DOHH2 (cell line): ENCODE results near the gene CRIP3.
A peak's percentile ranks its signal among the peaks of the same experiment; 100 is the strongest.

Experiments
- H3F3A ChIP-seq: fragments of 200-600 bp; sonication (generic), shearing (Covaris generic); 2 replicates; pipeline ENCODE4 v1.6.0; 2016; ENCODE audit warnings: antibody characterized with exemption, mild to moderate bottlenecking; ENCODE audit not compliant: control insufficient read depth, insufficient read depth
- H3K27ac ChIP-seq: fragments of 200-600 bp; sonication (generic); 2 replicates; pipeline ENCODE4 v1.5.1; 2014; ENCODE audit warnings: low read depth, mild to moderate bottlenecking, low read length, moderate library complexity
- H3K27me3 ChIP-seq: fragments of 200-600 bp; sonication (generic); 2 replicates; pipeline ENCODE4 v1.6.1; 2014; ENCODE audit warnings: mild to moderate bottlenecking, low read length, mixed read lengths; ENCODE audit not compliant: control insufficient read depth
- H3K36me3 ChIP-seq: fragments of 200-600 bp; sonication (generic); 2 replicates; pipeline ENCODE4 v1.6.1; 2014; ENCODE audit warnings: mild to moderate bottlenecking, low read length, moderate library complexity, mixed read lengths; ENCODE audit not compliant: control insufficient read depth
- H3K4me1 ChIP-seq: fragments of 200-600 bp; sonication (generic); 2 replicates; pipeline ENCODE4 v1.6.1; 2014; ENCODE audit warnings: mild to moderate bottlenecking, low read length, mixed read lengths; ENCODE audit not compliant: control insufficient read depth
- H3K4me2 ChIP-seq: fragments of 200-600 bp; sonication (generic); 2 replicates; pipeline ENCODE4 v1.6.0; 2014; ENCODE audit warnings: mild to moderate bottlenecking, low read length, moderate library complexity
- H3K4me3 ChIP-seq: fragments of 200-600 bp; sonication (generic); 2 replicates; pipeline ENCODE4 v1.5.1; 2014; ENCODE audit warnings: mild to moderate bottlenecking, low read length, mixed read lengths
- H3K79me2 ChIP-seq: fragments of 200-600 bp; sonication (generic); 2 replicates; pipeline ENCODE4 v1.6.1; 2014; ENCODE audit warnings: mild to moderate bottlenecking, low read length, mixed read lengths; ENCODE audit not compliant: control insufficient read depth
- H3K9me2 ChIP-seq: fragments of 200-600 bp; sonication (generic); replicated peaks from 2 replicates; pipeline ENCODE4 v1.6.1; 2014; ENCODE audit warnings: mild to moderate bottlenecking, low read length, mixed read lengths; ENCODE audit not compliant: control insufficient read depth
- H3K9me3 ChIP-seq: fragments of 200-600 bp; sonication (generic); 2 replicates; pipeline ENCODE4 v1.6.1; 2014; ENCODE audit warnings: antibody characterized with exemption, low read length, mixed read lengths; ENCODE audit not compliant: control insufficient read depth, insufficient read depth
- H4K20me1 ChIP-seq: fragments of 200-600 bp; sonication (generic); 2 replicates; pipeline ENCODE4 v1.6.0; 2014; ENCODE audit warnings: low read depth, mild to moderate bottlenecking, antibody characterized with exemption, low read length, moderate library complexity; ENCODE audit not compliant: control insufficient read depth, insufficient read depth
- EZH2phosphoT487 ChIP-seq: fragments of 200-600 bp; sonication (generic); IDR thresholded peaks from 2 replicates; pipeline ENCODE4 v1.6.1; 2017; ENCODE audit warnings: borderline replicate concordance, mild to moderate bottlenecking, antibody characterized with exemption, low read length, moderate library complexity, mixed read lengths
- TF ChIP-seq, protein P1 (sequence below): fragments of 200-600 bp; sonication (generic); IDR thresholded peaks from one replicate; pipeline ENCODE4 v1.5.1; 2014; ENCODE audit warnings: antibody characterized with exemption, mild to moderate bottlenecking, low read depth, low read length; ENCODE audit not compliant: poor library complexity, severe bottlenecking

CRIP3 gene

GRCh38 chr6:43271944-43272343 lies 36.7 kb downstream of the CRIP3 start:
- Histone ChIP-seq H3F3A (peaks cover 26% of the 10 kb centered on the region), H3K27ac (peak overlapping the region; percentile 78), H3K36me3 (no peaks in the 10 kb centered on the region), H3K27me3 (no peaks in the 10 kb centered on the region), H3K79me2 (no peaks in the 10 kb centered on the region), H4K20me1 (no peaks in the 10 kb centered on the region), H3K4me1 (peaks cover 95% of the 10 kb centered on the region), H3K4me3 (no peak overlapping the region), H3K9me2 (no peaks in the 10 kb centered on the region), H3K9me3 (no peaks in the 10 kb centered on the region), H3K4me2 (0 out of 2 replicates have a peak overlapping the region, but pooled peaks have one; percentile 15)
- no peak for TF ChIP-seq EZH2phosphoT487
- TF ChIP-seq, protein P1, sequence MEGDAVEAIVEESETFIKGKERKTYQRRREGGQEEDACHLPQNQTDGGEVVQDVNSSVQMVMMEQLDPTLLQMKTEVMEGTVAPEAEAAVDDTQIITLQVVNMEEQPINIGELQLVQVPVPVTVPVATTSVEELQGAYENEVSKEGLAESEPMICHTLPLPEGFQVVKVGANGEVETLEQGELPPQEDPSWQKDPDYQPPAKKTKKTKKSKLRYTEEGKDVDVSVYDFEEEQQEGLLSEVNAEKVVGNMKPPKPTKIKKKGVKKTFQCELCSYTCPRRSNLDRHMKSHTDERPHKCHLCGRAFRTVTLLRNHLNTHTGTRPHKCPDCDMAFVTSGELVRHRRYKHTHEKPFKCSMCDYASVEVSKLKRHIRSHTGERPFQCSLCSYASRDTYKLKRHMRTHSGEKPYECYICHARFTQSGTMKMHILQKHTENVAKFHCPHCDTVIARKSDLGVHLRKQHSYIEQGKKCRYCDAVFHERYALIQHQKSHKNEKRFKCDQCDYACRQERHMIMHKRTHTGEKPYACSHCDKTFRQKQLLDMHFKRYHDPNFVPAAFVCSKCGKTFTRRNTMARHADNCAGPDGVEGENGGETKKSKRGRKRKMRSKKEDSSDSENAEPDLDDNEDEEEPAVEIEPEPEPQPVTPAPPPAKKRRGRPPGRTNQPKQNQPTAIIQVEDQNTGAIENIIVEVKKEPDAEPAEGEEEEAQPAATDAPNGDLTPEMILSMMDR: no peak

GRCh38 chr6:43271103-43271815 lies 37.4 kb downstream of the CRIP3 start:
- TF ChIP-seq, protein P1: no peak
- TF ChIP-seq EZH2phosphoT487: no peak
- Histone ChIP-seq H3F3A (peaks cover 26% of the 10 kb centered on the region), H4K20me1 (no peaks in the 10 kb centered on the region), H3K36me3 (no peaks in the 10 kb centered on the region), H3K4me3 (peak overlapping the region; percentile 55), H3K27ac (peak overlapping the region; percentile 78), H3K4me2 (peak overlapping the region; percentile 65), H3K9me2 (no peaks in the 10 kb centered on the region), H3K27me3 (no peaks in the 10 kb centered on the region), H3K79me2 (no peaks in the 10 kb centered on the region), H3K9me3 (no peaks in the 10 kb centered on the region), H3K4me1 (peaks cover 89% of the 10 kb centered on the region)

- H3K9me3 ChIP-seq: no peaks in the 10 kb centered on the region
- TF ChIP-seq, protein P1: no peak
- no peaks in the 10 kb centered on the region for H3K27me3 ChIP-seq
- peaks cover 26% of the 10 kb centered on the region for H3F3A ChIP-seq
- no peaks in the 10 kb centered on the region for H3K9me2 ChIP-seq
- H3K27ac ChIP-seq: peak overlapping the region; percentile 78
- no peaks in the 10 kb centered on the region for H3K79me2 ChIP-seq
- H3K4me2 ChIP-seq: peak overlapping the region; percentile 65
- no peaks in the 10 kb centered on the region for H4K20me1 ChIP-seq
- peak overlapping the region; percentile 55 for H3K4me3 ChIP-seq
- no peaks in the 10 kb centered on the region for H3K36me3 ChIP-seq
- peaks cover 71% of the 10 kb centered on the region for H3K4me1 ChIP-seq
These were observed 39.2 kb downstream of the CRIP3 start for GRCh38 chr6:43269273-43270007.
